CD14-positive monocyte (primary cell): ENCODE data around the gene POLDIP3. TPM values are rescaled to one million over a fixed set of nuclear protein-coding genes. Genes with fewer than 3 reads are reported as not detected.

Source experiments
- DNase-seq, 3 donors: peaks; one replicate each; pipeline ENCODE4 v3.0.0-alpha.2; 2011 to 2022
- H2AFZ ChIP-seq: 2 replicates; pipeline ENCODE4 v1.6.0; 2012; ENCODE audit warnings: mild to moderate bottlenecking, low read depth, low read length, inconsistent platforms; ENCODE audit not compliant: insufficient read depth, poor library complexity, severe bottlenecking
- H3K27ac ChIP-seq, 2 donors: 1 replicate in 1 of 2; 2 replicates in 1 of 2; pipeline ENCODE4 v1.5.1; 2012 to 2013; ENCODE audit warnings: low read length in 2 of 2, control low read depth in 1 of 2, inconsistent platforms in 1 of 2, low read depth in 1 of 2, mild to moderate bottlenecking in 1 of 2
- H3K27me3 ChIP-seq, 2 donors: one replicate each; pipeline versions ENCODE4 v1.6.0 to v1.6.1; 2011 to 2013; ENCODE audit warnings: low read length in 2 of 2; ENCODE audit not compliant: control insufficient read depth in 2 of 2, insufficient read depth in 2 of 2
- H3K36me3 ChIP-seq, 2 donors: replicated peaks in 1 of 2; 1 replicate in 1 of 2; 2 replicates in 1 of 2; pipeline versions ENCODE4 v1.5.1 to v1.6.1; 2012 to 2013; ENCODE audit warnings: low read length in 2 of 2, control low read depth in 1 of 2, inconsistent platforms in 1 of 2, mild to moderate bottlenecking in 1 of 2; ENCODE audit not compliant: insufficient read depth in 2 of 2, control insufficient read depth in 1 of 2
- H3K4me1 ChIP-seq, 2 donors: 1 replicate in 1 of 2; 2 replicates in 1 of 2; pipeline versions ENCODE4 v1.5.1 to v1.6.1; 2012 to 2013; ENCODE audit warnings: low read length in 2 of 2, control low read depth in 1 of 2, inconsistent platforms in 1 of 2, mild to moderate bottlenecking in 1 of 2, moderate library complexity in 1 of 2; ENCODE audit not compliant: insufficient read depth in 2 of 2, control insufficient read depth in 1 of 2
- H3K4me2 ChIP-seq: replicated peaks from 2 replicates; pipeline ENCODE3; 2012; ENCODE audit warnings: low read length, moderate library complexity, mild to moderate bottlenecking; ENCODE audit not compliant: poor library complexity, severe bottlenecking; ENCODE audit errors: extremely low read depth
- H3K4me3 ChIP-seq, 3 experiments: fragments of 200-600 bp in 1 of 3; sonication (generic) in 1 of 3; replicated peaks in 1 of 3; 1 replicate in 2 of 3; 2 replicates in 1 of 3; pipeline ENCODE4 v1.5.1; 2011 to 2013; ENCODE audit warnings: low read length in 3 of 3, mild to moderate bottlenecking in 3 of 3, control low read depth in 2 of 3, low read depth in 2 of 3, inconsistent platforms in 1 of 3, moderate library complexity in 1 of 3
- H3K79me2 ChIP-seq: 2 replicates; pipeline ENCODE4 v1.6.0; 2012; ENCODE audit warnings: mild to moderate bottlenecking, control low read depth, inconsistent platforms, low read length, moderate library complexity; ENCODE audit not compliant: insufficient read depth
- H3K9ac ChIP-seq: 2 replicates; pipeline ENCODE4 v1.6.0; 2017; ENCODE audit warnings: low read length, mild to moderate bottlenecking; ENCODE audit not compliant: insufficient read depth, poor library complexity, severe bottlenecking
- H3K9me3 ChIP-seq, 2 donors: replicated peaks in 1 of 2; 1 replicate in 1 of 2; 2 replicates in 1 of 2; pipeline versions ENCODE4 v1.5.1 to v1.6.1; 2012 to 2013; ENCODE audit warnings: low read length in 2 of 2, control low read depth in 1 of 2; ENCODE audit not compliant: control insufficient read depth in 1 of 2, insufficient read depth in 1 of 2
- H4K20me1 ChIP-seq: 2 replicates; pipeline ENCODE4 v1.6.0; 2012; ENCODE audit warnings: mild to moderate bottlenecking, low read length, control low read depth, moderate library complexity; ENCODE audit not compliant: insufficient read depth
- H3K27ac Mint-ChIP-seq, 7 donors: one replicate each; pipeline ENCODE4 v1.8.0; 2020; ENCODE audit warnings: mild to moderate bottlenecking in 7 of 7, mixed read lengths in 7 of 7, moderate library complexity in 6 of 7, inconsistent platforms in 2 of 7
- H3K27me3 Mint-ChIP-seq, 3 donors: one replicate each; pipeline ENCODE4 v1.8.0; 2021 to 2022; ENCODE audit warnings: low read depth in 3 of 3, mild to moderate bottlenecking in 3 of 3, mixed read lengths in 3 of 3, moderate library complexity in 3 of 3, inconsistent platforms in 1 of 3
- H3K36me3 Mint-ChIP-seq, 2 donors: one replicate each; pipeline ENCODE4 v1.8.0; 2020; ENCODE audit warnings: mixed read lengths in 2 of 2, inconsistent platforms in 1 of 2, mild to moderate bottlenecking in 1 of 2
- H3K4me1 Mint-ChIP-seq: one replicate; pipeline ENCODE4 v1.8.0; 2020; ENCODE audit warnings: mild to moderate bottlenecking, mixed read lengths
- H3K4me3 Mint-ChIP-seq, 2 donors: one replicate each; pipeline ENCODE4 v1.8.0; 2020; ENCODE audit warnings: mild to moderate bottlenecking in 2 of 2, mixed read lengths in 2 of 2, moderate library complexity in 1 of 2
- H3K9me3 Mint-ChIP-seq, 7 donors: one replicate each; pipeline ENCODE4 v1.8.0; 2020 to 2022; ENCODE audit warnings: mixed read lengths in 7 of 7, mild to moderate bottlenecking in 6 of 7, moderate library complexity in 6 of 7, inconsistent platforms in 2 of 7
- whole genome bisulfite sequencing: methylation state at CpG from one replicate; pipeline ENCODE4 v1.1.5; 2013; ENCODE audit warnings: missing lambda C conversion rate; ENCODE audit not compliant: insufficient coverage; 5-methylcytosine and 5-hydroxymethylcytosine counted together
- intact Hi-C, 2 donors: fragments of 100-400 bp; cut with micrococcal nuclease; formaldehyde crosslinking; loops; one replicate each; pipeline versions ENCODE4 v1.15.0 to v1.15.1; 2023
- polyA plus RNA-seq, 3 donors: library from polyadenylated mRNA; depleted of rRNA in 1 of 3; unstranded in 2 of 3; stranded (reverse) in 1 of 3; fragments of 300-500 nt in 2 of 3; fragments of >200 nt in 1 of 3; fragmentation: Illumina TruSeq in 2 of 3; gene quantifications; 1 replicate in 2 of 3; 2 replicates in 1 of 3; pipeline ENCODE4 v1.2.3, GENCODE V29; 2012 to 2021
- TF ChIP-seq, protein P1 (sequence below): fragments of 200-600 bp; IDR thresholded peaks from one replicate; pipeline ENCODE4 v1.8.0; 2022; ENCODE audit warnings: antibody characterized with exemption, mild to moderate bottlenecking

POLDIP3 gene
- polyA plus RNA-seq, 3 donors: 46.3 to 55.3 (median 53.8) TPM

GRCh38 chr22:42644422-42645340 is 30.0 kb upstream of the POLDIP3 start:
- peaks cover 42 to 68% of the 10 kb centered on the region in 2 donors for H3K4me1 ChIP-seq
- no peaks in the 10 kb centered on the region for H3K27me3 ChIP-seq
- no peak overlapping the region for H3K4me2 ChIP-seq
- H3K36me3 ChIP-seq: no peaks in the 10 kb centered on the region
- TF ChIP-seq, protein P1, sequence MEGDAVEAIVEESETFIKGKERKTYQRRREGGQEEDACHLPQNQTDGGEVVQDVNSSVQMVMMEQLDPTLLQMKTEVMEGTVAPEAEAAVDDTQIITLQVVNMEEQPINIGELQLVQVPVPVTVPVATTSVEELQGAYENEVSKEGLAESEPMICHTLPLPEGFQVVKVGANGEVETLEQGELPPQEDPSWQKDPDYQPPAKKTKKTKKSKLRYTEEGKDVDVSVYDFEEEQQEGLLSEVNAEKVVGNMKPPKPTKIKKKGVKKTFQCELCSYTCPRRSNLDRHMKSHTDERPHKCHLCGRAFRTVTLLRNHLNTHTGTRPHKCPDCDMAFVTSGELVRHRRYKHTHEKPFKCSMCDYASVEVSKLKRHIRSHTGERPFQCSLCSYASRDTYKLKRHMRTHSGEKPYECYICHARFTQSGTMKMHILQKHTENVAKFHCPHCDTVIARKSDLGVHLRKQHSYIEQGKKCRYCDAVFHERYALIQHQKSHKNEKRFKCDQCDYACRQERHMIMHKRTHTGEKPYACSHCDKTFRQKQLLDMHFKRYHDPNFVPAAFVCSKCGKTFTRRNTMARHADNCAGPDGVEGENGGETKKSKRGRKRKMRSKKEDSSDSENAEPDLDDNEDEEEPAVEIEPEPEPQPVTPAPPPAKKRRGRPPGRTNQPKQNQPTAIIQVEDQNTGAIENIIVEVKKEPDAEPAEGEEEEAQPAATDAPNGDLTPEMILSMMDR: no peak
- no peaks in the 10 kb centered on the region for H3K9me3 Mint-ChIP-seq
- peak overlapping the region in 5 of 7 donors; percentile 1 to 61 (median 35) for H3K27ac Mint-ChIP-seq
- H3K4me3 ChIP-seq: no peak overlapping the region
- peak overlapping the region; percentile 2 to 11 for H3K4me3 Mint-ChIP-seq
- peaks cover 62% of the 10 kb centered on the region for H3K4me1 Mint-ChIP-seq
- no peak overlapping the region for H3K9ac ChIP-seq
- H3K79me2 ChIP-seq: peaks cover 84% of the 10 kb centered on the region
- intact Hi-C loops: no loop called here
- 16% methylated on average over 12 of the region's 22 CpGs for WGBS
- peak overlapping the region in 1 of 2 donors; percentile 65 for H3K27ac ChIP-seq
- DNase-seq: peak in 1 of 3 donors; percentile 1
- peaks cover 82% of the 10 kb centered on the region for H4K20me1 ChIP-seq
- H3K9me3 ChIP-seq: no peaks in the 10 kb centered on the region
- H3K27me3 Mint-ChIP-seq: peaks cover 0 to 4% (median 0%) of the 10 kb centered on the region in 3 donors
- no peak overlapping the region for H2AFZ ChIP-seq
- peaks cover 8 to 17% of the 10 kb centered on the region in 2 donors for H3K36me3 Mint-ChIP-seq

DNA sequence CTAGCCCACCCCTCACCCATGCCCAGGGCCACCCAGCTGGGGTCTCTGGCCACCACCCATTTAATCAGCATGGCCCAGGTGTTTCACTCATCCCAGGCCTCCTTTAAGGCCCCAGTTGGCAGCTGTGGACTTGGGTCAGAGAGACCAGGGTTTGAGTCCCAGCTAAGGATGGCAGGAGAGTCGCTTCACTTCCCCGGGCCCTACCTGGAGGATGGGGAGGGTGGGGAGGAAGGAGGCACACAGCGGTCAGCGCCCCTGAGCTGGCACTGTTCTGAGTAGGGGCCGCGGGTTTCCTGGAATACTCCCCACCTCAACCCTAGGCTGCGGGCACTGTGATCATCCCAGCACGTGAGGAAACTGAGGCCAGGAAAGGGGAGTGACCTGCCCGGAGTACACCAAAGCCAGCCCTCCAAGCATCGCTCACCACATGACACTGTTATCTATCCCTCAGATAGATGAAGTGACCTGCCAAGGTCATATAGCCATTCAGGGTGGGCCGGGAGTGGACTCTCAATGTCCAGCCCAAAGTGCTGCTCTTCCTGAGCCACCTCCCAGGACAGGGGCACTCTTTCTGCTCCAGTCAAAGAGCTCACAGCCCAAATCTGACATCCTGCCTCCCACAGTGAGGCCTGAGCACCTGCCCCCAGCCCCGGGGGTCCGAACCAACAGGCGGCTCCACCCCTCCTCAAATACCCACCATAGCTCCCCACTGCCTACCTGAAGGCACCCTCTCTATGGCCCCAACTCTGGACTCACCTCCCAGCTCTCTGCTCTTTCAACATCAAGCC is 29.1 kb upstream of the POLDIP3 start:
- H3K4me1 Mint-ChIP-seq: peaks cover 61% of the 10 kb centered on the region
- no peaks in the 10 kb centered on the region for H3K27me3 ChIP-seq
- intact Hi-C loops: no loop called here
- H3K36me3 ChIP-seq: no peaks in the 10 kb centered on the region
- TF ChIP-seq, protein P1: no peak
- peaks cover 8 to 17% of the 10 kb centered on the region in 2 donors for H3K36me3 Mint-ChIP-seq
- DNase-seq: peak in 1 of 3 donors; percentile 2
- H3K4me2 ChIP-seq: no peak overlapping the region
- H2AFZ ChIP-seq: no peak overlapping the region
- peaks cover 0 to 4% (median 0%) of the 10 kb centered on the region in 3 donors for H3K27me3 Mint-ChIP-seq
- H3K27ac Mint-ChIP-seq: peak overlapping the region in 2 of 7 donors; percentile 53 to 54
- H3K79me2 ChIP-seq: peaks cover 89% of the 10 kb centered on the region
- H3K9me3 Mint-ChIP-seq: no peaks in the 10 kb centered on the region
- peaks cover 39 to 63% of the 10 kb centered on the region in 2 donors for H3K4me1 ChIP-seq
- H3K9ac ChIP-seq: no peak overlapping the region
- H3K4me3 Mint-ChIP-seq: no peak overlapping the region
- WGBS: 95% methylated on average over 8 of the region's 14 CpGs
- H3K4me3 ChIP-seq: no peak overlapping the region
- H3K9me3 ChIP-seq: no peaks in the 10 kb centered on the region
- H4K20me1 ChIP-seq: peaks cover 84% of the 10 kb centered on the region
- peak overlapping the region in 1 of 2 donors; percentile 65 for H3K27ac ChIP-seq
